CD4-positive, alpha-beta T cell treated with Interleukin-15 for 4 hours (primary cell): Measurements from ENCODE around the gene FGF12.

Experiments
- DNase-seq: peaks from one replicate; pipeline ENCODE4 v3.0.0-alpha.2; 2020; ENCODE audit warnings: low spot score

FGF12 gene

DNA sequence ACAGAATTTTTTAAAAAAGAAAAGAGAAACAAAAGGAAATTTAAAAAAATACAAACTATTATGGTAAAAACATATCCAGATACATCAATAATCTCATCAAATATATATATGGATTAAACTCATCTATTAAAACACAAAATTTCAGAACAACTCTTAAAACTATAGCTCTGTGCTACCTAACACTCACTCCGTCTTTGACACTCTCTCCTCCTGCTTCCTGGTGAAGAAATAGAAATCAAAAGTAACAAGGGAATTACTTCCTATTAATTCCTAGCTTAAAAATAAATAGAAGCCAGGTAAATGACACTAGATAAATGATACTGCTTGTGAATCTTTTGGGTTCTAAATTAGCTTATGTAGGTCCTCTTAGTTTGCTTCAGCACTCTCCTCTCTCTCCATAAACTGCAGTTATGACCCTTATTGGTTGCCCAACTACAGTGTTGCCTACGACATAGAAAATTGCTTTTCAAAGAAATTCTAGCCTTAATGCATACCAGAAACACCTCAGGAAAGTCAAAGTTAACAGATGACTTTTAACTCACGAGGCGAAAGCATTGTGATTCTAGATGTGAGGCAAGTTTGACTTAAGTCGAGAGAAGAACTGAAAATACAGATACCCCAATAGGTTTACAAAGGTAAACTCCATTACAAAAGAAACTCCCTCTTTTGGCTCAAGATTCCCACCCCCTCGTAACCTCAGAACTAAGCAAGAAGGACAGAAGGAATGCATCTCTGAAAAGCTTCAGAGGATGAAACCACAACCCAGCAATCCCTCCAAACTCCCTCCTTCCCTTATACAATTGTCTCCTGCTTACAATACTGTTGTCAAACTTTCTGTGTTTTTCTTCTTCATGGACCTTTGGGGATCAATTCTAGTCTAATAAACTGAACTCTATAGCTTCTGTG, 394.7 kb downstream of the FGF12 start:
- no peak for DNase-seq

DNA sequence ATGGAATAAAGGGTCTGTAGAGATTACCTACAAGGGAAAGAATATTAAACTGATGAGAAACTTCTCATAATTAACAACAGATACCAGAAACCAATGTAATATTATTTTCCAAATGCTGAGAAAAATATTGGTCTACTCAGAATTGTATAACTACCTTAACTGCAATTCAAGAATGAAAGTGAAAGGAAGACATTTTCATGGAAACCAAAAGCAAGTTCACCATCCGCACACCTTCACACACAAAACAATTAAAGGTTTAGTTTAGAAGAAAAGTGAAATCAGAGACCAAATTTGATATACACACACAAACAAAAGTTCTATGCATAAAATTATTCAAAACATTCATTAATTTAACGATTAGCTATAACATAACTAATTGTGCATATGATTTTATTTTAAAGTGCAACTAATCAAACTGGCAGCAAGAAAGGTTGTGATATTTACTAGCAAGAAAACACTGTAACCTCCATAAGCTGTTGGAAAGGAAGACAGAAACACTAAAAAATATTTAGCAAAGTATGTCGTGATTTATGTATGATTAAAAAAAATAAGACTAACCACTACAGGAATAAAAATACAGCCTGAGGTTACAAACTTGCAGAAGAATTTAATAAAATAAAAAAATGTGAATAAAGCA, 395.5 kb downstream of the FGF12 start:
- no peak for DNase-seq

DNA sequence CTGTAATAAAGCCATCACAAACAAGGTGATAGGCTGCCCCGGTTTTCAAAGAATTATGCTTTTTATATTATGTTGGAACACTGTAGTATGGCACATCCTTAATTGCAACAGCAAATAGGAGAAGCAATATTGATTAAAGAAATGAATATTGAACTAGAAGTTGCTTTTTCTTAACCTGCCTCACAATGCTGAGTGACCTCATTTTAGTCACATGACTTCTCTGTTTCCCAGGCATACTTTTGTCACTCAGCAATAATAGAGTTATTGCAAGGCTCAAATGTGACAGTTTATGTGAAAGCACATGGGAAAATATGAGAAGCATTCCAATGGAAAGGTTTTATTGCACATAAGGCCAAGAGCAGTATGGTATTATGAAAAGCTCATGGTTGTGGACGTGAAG, 400.7 kb downstream of the FGF12 start:
- DNase-seq: no peak

DNA sequence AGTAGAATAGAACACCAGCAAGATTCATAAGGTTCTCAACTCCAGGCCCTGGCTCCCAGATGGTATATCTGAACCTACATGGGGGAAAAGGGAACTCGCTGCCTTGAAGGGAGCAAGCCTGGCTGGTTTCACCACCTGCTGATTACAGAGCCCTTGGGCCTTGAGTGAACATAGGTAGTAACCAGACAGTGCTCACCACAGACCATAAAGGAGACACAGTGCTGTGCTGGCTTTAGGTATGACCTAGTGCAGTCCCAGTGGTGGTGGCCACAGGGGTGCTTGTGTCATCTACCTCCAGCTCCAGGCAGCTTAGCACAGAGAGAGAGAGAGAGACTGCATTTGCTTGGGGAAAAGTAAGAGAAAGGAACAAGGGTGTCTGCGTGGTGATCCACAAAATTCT, 409.8 kb downstream of the FGF12 start:
- no peak for DNase-seq

DNA sequence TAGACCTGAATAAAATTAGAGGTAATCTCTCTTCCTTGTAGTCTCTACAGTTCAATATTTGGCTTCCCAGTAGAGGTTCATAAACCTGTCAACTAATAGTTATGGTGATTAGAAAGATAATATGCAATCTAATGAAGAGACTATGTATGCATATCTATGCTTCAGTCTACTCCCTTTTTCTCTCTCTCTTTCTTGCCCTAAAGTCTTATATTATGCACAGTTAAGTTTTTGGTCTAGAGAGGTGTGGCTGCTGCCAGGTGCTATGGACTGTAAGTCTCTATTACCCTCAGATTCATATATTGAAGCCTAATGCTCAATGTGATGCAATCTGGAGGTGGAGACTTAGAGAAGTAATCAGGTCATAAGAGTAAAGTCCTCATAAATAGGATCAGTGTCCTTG, 413.7 kb downstream of the FGF12 start:
- DNase-seq: no peak

DNA sequence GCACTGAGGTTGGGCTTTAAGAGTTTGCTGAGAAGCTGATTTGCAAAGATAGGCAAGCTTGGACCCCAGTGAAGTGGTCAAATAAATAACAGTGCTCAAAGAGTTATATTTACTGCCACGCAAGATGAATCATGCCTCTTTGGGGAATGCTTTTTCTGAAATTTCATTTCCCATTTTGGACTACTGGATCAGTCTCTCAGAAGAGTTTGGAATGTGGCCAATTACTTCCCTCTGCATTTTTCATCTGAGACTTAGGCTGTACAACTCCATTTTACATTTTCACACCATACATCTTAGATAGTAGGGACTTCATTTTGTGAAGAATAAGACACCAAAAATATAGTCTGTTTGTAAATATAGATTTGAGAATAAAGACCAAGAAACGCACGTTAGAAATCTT, 419.7 kb downstream of the FGF12 start:
- DNase-seq: no peak

DNA sequence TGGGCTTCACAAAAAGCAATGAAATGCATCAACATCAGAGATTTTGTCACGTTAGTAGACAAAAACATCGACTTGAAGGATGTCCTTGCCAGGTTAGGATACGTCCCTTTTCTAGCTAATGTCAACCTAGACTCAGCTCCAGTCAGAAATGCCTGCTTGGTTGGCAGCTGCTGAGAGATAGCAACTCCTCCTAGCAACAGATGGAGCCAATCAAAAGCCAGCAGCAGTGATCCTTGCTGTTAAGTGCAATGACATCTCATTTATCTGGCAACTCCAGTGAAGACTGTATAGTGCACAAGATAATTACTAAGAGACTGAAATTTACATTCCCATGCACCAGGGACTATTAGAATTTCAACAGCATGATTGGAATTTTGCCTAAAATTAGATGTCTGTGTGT, 424.1 kb downstream of the FGF12 start:
- DNase-seq: no peak

DNA sequence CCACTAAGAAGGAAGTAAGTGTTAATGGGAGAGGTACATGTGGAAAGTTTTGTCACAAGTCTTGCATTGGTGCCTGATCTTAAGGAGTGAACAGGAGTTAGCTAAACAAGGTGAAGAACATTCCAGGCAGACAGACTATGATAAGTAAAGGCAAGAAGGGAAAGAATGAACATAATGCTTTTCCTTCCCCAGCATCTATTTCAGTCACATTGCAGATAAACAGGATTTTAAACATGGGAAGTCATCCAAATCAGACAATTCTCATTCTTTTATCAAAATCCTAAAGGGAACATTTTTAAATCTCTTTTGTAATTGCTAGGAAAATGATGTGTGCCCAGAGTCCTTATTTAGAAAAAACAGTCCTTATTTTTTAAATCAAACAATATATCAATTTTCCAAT, 424.6 kb downstream of the FGF12 start:
- DNase-seq: no peak

DNA sequence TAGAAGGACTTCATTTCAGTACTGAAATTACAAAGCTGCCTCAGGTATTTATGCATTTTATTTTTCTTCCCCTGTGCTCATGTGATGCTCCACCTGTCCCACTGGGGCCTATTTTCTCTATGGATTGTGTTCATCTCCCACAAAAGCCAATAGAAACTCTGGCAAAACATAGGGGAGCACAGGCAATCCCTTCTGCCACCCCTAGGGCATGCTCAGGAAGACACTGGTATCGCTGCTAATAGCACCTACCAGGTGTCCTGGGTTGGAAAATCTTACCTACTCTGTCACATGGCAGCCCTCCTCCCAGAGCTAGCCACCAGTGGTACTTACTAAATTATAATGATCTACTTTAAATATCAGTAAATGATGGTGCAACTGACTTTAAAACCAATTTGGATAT, 427.4 kb downstream of the FGF12 start:
- DNase-seq: no peak

DNA sequence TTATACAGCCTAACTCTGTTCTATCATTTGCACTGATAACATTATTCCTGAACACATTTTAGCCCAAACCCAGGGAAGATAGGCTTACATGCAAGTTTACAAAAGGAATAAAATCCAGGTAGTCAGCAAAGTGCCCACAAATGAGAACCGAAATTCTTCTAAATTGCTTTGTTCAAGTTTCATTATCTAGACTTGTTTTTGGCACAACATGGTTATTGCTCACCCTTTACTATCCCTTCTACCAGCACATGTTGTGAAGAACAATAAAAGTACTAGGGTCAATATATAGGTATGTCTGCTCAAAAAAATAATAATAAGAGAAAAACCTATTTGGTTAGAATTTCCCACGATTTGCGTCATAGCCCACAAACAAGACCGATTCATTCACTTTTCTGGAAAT, 430.5 kb downstream of the FGF12 start:
- DNase-seq: no peak

DNA sequence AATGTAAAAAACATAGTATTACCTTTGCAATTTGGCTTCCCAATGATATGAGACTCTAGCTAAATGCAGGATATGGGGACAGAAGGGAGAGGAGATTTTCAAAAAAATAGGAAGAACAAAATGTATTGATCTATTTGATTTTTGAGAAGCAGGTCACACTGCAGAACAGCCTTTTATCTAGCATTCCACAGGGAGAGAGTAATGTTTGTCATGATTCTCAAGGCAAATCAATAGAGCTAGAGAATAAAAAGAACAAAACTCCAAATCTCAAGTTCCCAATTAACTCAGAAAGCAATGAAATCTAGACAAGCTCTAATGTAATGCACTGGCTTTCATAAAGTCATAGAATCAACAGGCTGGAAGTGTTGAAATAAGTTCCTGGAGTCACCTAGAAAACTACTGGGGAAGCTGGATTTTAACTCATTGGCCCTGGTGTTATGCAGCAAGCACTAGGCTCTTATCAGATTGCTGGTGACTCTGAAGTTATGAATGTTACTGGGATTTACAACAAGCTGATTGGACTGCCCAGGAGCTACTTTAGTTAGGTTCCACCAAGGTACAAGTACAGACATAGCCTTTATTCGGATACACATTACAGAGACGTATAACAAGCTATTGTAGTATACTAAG, 442.8 kb downstream of the FGF12 start:
- DNase-seq: no peak

DNA sequence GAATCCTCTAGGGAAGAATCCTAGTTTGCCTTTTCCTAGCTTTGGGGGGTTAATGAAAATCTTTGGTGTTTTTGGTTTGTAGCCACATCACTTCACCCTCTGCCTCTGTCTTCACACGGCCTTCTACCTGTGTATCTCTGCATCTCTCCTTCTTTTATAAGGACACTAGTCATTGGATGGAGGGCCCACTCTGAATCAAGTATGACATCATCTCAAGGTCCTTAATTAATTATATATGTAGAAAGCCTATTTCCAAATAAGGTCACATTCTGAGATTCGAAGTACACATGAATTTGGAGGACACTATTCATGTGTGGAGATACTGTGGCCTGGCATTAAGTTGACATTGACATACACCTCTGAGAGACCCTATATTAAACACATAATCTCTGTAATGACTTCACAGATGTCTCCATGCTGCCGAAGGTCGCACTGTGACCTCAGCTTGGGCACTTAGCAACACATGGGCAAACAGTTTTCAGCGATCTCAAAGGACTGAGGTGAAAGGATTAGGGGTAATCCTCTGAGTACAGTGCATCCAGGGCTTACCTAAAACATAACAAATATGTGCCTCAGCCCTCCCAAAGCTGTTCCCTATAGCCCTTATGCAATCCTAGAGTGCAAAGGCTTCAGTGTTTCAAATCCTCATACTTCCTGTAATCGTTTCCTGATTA, 446.0 kb downstream of the FGF12 start:
- DNase-seq: no peak

DNA sequence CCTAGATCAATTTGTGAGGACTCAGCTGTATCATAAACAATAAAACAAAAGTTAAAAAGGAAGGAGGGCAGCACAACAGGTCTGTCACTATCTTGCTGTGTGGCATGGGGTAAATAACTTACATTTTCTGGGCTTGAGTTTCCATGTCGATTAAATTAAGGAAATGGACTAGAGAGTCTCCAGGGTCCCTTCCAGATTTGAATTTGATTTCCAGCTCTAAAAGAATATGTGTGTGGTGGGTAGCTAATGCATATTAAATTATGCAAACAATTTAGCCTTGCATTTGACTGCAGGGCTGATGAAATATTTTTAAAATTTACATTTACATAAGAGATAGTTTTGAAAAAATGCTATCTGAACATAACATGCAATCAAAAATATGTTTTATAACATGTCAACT, 447.7 kb downstream of the FGF12 start:
- DNase-seq: no peak

DNA sequence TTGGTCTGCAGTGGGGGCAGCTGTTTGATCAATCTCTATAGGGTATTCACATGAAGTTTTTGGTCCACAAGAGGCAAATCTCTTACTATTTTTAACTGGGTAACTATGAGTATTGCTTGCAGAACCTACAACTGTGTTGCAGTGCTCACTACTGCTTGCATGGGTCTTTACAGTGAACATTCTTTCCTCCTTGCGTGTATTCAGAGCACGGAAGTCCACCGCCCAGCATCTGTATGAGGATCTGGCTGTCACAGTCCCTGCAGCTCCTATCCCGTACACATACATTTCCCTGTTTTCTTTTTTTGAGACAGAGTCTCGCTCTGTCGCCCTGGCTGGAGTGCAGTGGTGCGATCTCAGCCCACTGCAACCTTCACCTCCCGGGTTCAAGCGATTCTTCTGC, 449.9 kb downstream of the FGF12 start:
- DNase-seq: no peak

DNA sequence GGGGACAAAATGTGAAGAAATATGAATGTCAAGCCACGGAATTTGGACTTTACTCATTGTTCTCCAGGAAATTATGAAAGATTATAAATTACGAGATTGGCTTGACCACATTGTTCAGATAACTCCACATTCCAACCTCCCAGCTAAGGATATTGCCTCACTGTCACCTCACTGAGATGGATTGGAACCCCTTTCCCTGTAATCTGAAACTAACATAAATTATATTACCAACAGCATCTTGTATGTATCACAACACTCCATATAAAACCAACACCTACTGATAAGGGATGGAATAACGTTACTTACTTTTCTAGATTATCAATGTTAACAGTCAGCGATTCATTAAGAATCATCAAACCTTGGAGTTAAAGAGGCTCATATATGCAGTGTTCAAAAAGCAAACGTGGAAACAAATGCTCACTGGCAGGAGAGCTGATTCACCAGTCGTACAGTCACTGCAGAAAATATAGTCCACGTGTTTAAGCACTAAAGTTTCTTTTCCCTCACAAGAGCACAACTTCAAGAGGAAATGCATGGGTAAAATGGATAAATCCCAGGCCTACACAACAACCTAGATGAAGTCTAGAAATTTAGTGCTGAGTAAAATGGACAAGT, 451.5 kb downstream of the FGF12 start:
- DNase-seq: no peak

DNA sequence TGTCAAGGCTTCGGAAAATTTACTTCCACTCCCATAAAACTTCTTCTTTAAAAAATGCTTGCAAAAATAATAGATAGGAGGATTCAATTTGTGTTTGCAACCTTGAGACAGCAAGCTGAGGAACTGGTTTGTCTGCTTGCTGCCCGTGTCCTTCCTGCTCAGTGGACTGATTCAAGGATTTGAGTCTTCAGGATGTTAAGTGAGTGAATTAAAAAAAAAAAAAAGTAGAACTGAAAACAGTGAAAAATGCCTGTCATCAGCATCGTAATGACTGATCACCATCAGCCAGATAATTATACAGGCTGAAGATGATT, 453.7 kb downstream of the FGF12 start:
- no peak for DNase-seq

DNA sequence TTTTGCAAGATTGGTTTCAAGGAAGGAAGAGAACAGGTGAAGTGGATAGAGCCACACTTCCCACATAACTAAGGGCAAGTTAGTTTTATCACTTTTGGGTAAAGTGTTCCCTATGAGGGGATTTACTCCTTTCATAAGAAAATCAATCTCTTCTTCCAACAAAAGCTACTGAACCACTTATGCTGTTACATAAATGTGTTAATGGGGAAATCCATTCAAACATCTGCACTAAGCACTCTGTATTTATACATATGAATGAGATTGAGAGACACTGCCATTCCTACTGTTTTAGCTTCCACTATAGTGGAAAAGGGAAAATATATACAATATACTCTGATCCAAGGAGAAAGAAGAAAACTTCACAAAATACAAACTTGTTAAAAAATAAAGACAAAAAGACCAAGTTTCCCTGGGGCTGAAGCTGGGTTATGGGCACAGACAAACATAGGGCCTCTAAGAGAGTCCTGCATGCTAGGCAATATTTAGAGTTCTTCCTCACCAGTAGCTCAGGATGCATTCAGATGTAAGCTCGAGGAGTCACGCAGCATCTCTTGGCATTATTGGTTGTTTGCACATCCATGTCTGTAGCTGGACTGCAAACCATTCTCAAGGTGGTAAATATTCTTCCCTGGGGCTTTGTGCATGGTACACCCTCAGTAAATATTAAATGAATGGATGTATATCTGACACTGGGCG, 454.2 kb downstream of the FGF12 start:
- DNase-seq: no peak

DNA sequence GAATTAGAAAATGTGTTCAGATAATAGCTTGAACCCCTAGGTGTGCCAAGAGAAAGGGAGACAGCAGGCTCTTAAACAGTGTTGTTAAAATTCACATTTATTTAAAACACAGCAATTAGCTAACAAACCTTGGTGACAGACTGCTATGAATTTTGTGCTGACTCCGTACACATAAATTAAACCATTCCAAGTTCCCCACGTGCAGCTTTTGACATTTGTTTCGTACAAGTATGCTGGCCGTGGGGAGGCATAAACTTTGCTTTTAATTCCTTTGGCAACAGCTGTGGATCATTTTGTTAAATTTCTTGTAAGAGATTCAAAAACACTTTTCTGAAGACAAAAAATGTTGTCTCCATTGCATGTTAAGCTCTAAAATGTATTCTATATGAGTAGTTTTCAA, 465.3 kb downstream of the FGF12 start:
- DNase-seq: no peak

DNA sequence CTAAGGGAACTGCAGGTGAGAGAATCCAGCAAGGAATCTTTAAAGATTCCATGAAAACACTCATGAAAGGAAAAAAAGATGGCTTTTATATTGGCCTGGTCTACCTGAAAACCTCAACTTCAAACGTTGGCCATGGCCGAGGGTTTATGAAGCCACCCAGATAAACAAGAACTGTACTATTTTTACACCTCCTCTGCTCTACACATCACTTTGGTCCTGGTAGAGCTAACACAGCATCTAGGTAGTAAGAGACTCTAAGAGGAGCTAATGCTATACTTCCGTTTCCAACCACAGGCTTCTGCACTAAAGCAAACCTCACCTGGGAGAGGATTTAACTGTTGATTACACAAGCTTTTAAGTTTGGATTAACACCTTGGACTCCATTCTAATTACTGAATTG, 466.2 kb downstream of the FGF12 start:
- DNase-seq: no peak

DNA sequence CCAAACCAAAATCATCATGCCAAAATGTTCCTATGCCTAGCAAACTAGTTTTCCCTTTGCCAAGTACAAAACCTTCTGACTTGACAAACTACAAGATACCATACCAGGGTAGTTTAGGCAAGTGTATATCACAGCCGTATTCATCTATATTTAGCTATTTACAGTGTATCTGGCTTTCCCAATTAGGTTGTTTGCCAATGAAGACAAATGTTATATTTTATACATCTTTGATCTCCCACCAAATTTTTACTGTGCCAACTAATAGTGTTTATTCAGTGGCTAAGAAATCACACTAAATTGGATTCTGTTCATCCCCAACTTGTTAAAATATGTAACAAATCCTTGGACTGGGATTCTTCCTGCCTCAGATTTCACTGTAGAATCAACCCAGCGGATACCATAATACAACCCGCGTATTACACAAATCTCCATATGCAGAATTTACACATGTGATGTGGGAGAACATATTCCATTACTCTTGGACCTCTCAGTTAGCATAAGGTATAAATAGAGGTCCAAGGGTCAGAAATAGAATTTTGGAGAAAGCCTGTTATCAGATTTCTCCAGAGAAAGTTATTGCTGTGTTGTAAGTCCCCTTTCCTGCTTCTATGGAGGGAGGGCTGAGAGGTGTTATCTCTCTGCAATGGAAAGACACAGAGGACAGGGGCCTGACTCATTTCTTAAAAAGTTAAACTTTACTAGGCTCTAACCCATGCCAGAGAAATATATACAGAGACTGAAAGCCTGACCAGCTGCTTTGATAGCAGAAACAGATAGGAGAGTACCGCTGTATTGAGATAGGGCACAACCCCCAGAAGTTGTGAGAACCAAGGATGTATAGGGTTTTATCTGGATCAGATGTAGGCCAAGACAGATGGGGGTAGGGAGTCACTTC, 467.0 kb downstream of the FGF12 start:
- no peak for DNase-seq

DNA sequence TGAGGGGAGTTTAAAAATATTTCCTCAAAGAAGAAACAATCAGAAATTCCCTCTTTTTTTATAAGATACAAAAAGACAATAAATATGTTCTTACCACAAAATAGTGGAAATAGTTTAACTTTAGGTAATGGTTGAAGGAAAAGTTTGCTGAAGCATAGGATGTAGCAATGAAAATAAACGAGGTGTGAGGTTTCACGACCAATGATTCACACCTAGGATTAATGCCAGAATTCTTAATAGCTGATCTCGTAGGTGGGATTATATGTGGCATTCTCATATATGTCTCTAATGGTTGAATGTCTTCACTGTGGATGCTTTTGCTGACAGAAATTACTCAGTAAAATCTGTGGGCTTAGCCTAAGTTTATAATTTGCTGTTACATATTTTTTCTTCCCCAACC, 467.7 kb downstream of the FGF12 start:
- no peak for DNase-seq
